ENCODE results near the gene PTPRJ. TPM values are rescaled to one million over a fixed set of nuclear protein-coding genes. Genes with fewer than 3 reads are reported as not detected.

The PTPRJ gene
- total RNA-seq, 1 donor from 2014 or later = 5.9 TPM

GRCh38 chr11:48005831-48006270 lies 25.5 kb downstream of the PTPRJ start:
- Histone ChIP-seq H3K9me3 (no peaks in the 10 kb centered on the region), H3K36me3 (no peaks in the 10 kb centered on the region), H3K4me3 (peak overlapping the region in 1 of 2 donors; percentile 1), H3K27me3 (no peaks in the 10 kb centered on the region), H3K27ac (peak overlapping the region; percentile 19 to 80), H3K4me1 (peaks cover 3 to 32% of the 10 kb centered on the region in 2 donors)
- intact Hi-C loops (cut with DNase I) = loop anchor here (5.0 kb wide), 1 partner anchor 76 kb away; no protein-coding TSS in a partner anchor
- TF ChIP-seq CTCF (IDR thresholded peaks at IDR 0.05) = no peak
- DNase-seq (ENCODE audit: low spot score in 2 of 2) = no peak

GRCh38 chr11:48006301-48006992 lies 26.1 kb downstream of the PTPRJ start:
- peak in 1 of 2 donors; percentile 73 for DNase-seq (ENCODE audit: low spot score in 2 of 2)
- Histone ChIP-seq H3K36me3 (no peaks in the 10 kb centered on the region), H3K4me3 (peak overlapping the region in 1 of 2 donors; percentile 1), H3K4me1 (peaks cover 3 to 31% of the 10 kb centered on the region in 2 donors), H3K9me3 (no peaks in the 10 kb centered on the region), H3K27ac (peak overlapping the region; percentile 58 to 80), H3K27me3 (no peaks in the 10 kb centered on the region)
- no peak for TF ChIP-seq CTCF (IDR thresholded peaks at IDR 0.05)
- intact Hi-C loops (cut with DNase I) = loop anchor here (5.0 kb wide), 1 partner anchor 76 kb away; no protein-coding TSS in a partner anchor

GRCh38 chr11:48007677-48008076 lies 27.3 kb downstream of the PTPRJ start:
- Histone ChIP-seq H3K9me3 (no peaks in the 10 kb centered on the region), H3K4me3 (no peak overlapping the region), H3K27me3 (no peaks in the 10 kb centered on the region), H3K27ac (peak overlapping the region; percentile 58 to 80), H3K4me1 (peaks cover 3 to 28% of the 10 kb centered on the region in 2 donors), H3K36me3 (no peaks in the 10 kb centered on the region)
- intact Hi-C loops (cut with DNase I) = loop anchor here (5.0 kb wide), 1 partner anchor 75 kb away; no protein-coding TSS in a partner anchor
- TF ChIP-seq CTCF (IDR thresholded peaks at IDR 0.05) = no peak
- no peak for DNase-seq (ENCODE audit: low spot score in 2 of 2)

GRCh38 chr11:48008951-48009270 lies 28.6 kb downstream of the PTPRJ start:
- DNase-seq (ENCODE audit: low spot score in 2 of 2) = no peak

GRCh38 chr11:48011102-48011797 lies 30.9 kb downstream of the PTPRJ start:
- TF ChIP-seq CTCF (IDR thresholded peaks at IDR 0.05) = no peak
- Histone ChIP-seq H3K9me3 (no peaks in the 10 kb centered on the region), H3K36me3 (no peaks in the 10 kb centered on the region), H3K4me1 (peaks cover 3 to 13% of the 10 kb centered on the region in 2 donors), H3K27me3 (no peaks in the 10 kb centered on the region), H3K4me3 (no peak overlapping the region), H3K27ac (no peak overlapping the region)
- no peak for DNase-seq (ENCODE audit: low spot score in 2 of 2)
- intact Hi-C loops (cut with DNase I) = no loop called here

More at GRCh38 chr11:48008951-48009270, 28.6 kb downstream of the PTPRJ start:
- Histone ChIP-seq H3K27me3 (no peaks in the 10 kb centered on the region), H3K36me3 (no peaks in the 10 kb centered on the region), H3K4me1 (peaks cover 3 to 28% of the 10 kb centered on the region in 2 donors), H3K9me3 (no peaks in the 10 kb centered on the region), H3K4me3 (no peak overlapping the region), H3K27ac (no peak overlapping the region)
- intact Hi-C loops (cut with DNase I) = loop anchor here (5.0 kb wide), 1 partner anchor 73 kb away; no protein-coding TSS in a partner anchor
- TF ChIP-seq CTCF (IDR thresholded peaks at IDR 0.05) = no peak

Measured in ascending aorta (tissue), 2 donors.